ENCODE measurements around the gene KPNA5. TPM values are rescaled to one million over a fixed set of nuclear protein-coding genes. Genes with fewer than 3 reads are reported as not detected.
A peak's percentile ranks its signal among the peaks of the same experiment; 100 is the strongest.
"Not testable (repeated sequence)": the region's sequence is repeated elsewhere in the genome, so short reads cannot be mapped to it uniquely, and the experiment has no call there.

KPNA5 gene
- total RNA-seq (2014; rRNA removed; shearing (Covaris generic); ENCODE audit: low replicate concordance): 3.6 and 4.6 TPM in 2 replicates

GRCh38 chr6:116680880-116681672 lies at the start of gene KPNA5:
KPNA5 (plus strand) TSS chr6:116681211; CDS start chr6:116681335, 124 bp downstream.
- DNase-seq (ENCODE audit: low read depth): peak; percentile 86
- in situ Hi-C loops (cut with HindIII; ENCODE audit: low pct_unique_long_range_greater_than_20kb, low sequenced_read_pairs): no loop called here

- in situ Hi-C loops (cut with HindIII; ENCODE audit: low pct_unique_long_range_greater_than_20kb, low sequenced_read_pairs): no loop called here
Measured at GRCh38 chr6:116631379-116631990, 49.5 kb upstream of the KPNA5 start.

GRCh38 chr6:116633685-116634084 lies 47.3 kb upstream of the KPNA5 start:
- in situ Hi-C loops (cut with HindIII; ENCODE audit: low pct_unique_long_range_greater_than_20kb, low sequenced_read_pairs): no loop called here
- no peak for DNase-seq (ENCODE audit: low read depth)

More at GRCh38 chr6:116631379-116631990, 49.5 kb upstream of the KPNA5 start:
- DNase-seq (ENCODE audit: low read depth): no peak

- in situ Hi-C loops (cut with HindIII; ENCODE audit: low pct_unique_long_range_greater_than_20kb, low sequenced_read_pairs): no loop called here
Measured at GRCh38 chr6:116648156-116648555, 32.9 kb upstream of the KPNA5 start.

GRCh38 chr6:116649129-116649528 lies 31.9 kb upstream of the KPNA5 start:
- in situ Hi-C loops (cut with HindIII; ENCODE audit: low pct_unique_long_range_greater_than_20kb, low sequenced_read_pairs): no loop called here
- no peak for DNase-seq (ENCODE audit: low read depth)

More at GRCh38 chr6:116648156-116648555, 32.9 kb upstream of the KPNA5 start:
- no peak for DNase-seq (ENCODE audit: low read depth)

GRCh38 chr6:116651916-116652315 lies 29.1 kb upstream of the KPNA5 start:
- in situ Hi-C loops (cut with HindIII; ENCODE audit: low pct_unique_long_range_greater_than_20kb, low sequenced_read_pairs): no loop called here
- DNase-seq (ENCODE audit: low read depth): no peak

GRCh38 chr6:116661594-116661993 lies 19.4 kb upstream of the KPNA5 start:
- no peak for DNase-seq (ENCODE audit: low read depth)
- in situ Hi-C loops (cut with HindIII; ENCODE audit: low pct_unique_long_range_greater_than_20kb, low sequenced_read_pairs): no loop called here

GRCh38 chr6:116662202-116662601 lies 18.8 kb upstream of the KPNA5 start:
- DNase-seq (ENCODE audit: low read depth): no peak
- in situ Hi-C loops (cut with HindIII; ENCODE audit: low pct_unique_long_range_greater_than_20kb, low sequenced_read_pairs): no loop called here

- in situ Hi-C loops (cut with HindIII; ENCODE audit: low pct_unique_long_range_greater_than_20kb, low sequenced_read_pairs): no loop called here
- DNase-seq (ENCODE audit: low read depth): no peak
Measured at GRCh38 chr6:116663308-116663707, 17.7 kb upstream of the KPNA5 start.

- in situ Hi-C loops (cut with HindIII; ENCODE audit: low pct_unique_long_range_greater_than_20kb, low sequenced_read_pairs); DNase-seq (ENCODE audit: low read depth): not testable (repeated sequence)
Measured at GRCh38 chr6:116664169-116664568, 16.8 kb upstream of the KPNA5 start.

- in situ Hi-C loops (cut with HindIII; ENCODE audit: low pct_unique_long_range_greater_than_20kb, low sequenced_read_pairs): no loop called here
- no peak for DNase-seq (ENCODE audit: low read depth)
Measured at GRCh38 chr6:116665464-116665863, 15.5 kb upstream of the KPNA5 start.

- no peak for DNase-seq (ENCODE audit: low read depth)
- in situ Hi-C loops (cut with HindIII; ENCODE audit: low pct_unique_long_range_greater_than_20kb, low sequenced_read_pairs): no loop called here
Measured at GRCh38 chr6:116666869-116667268, 14.1 kb upstream of the KPNA5 start.

- in situ Hi-C loops (cut with HindIII; ENCODE audit: low pct_unique_long_range_greater_than_20kb, low sequenced_read_pairs): no loop called here
- DNase-seq (ENCODE audit: low read depth): no peak
Measured at GRCh38 chr6:116667623-116668022, 13.4 kb upstream of the KPNA5 start.

- DNase-seq (ENCODE audit: low read depth): no peak
- in situ Hi-C loops (cut with HindIII; ENCODE audit: low pct_unique_long_range_greater_than_20kb, low sequenced_read_pairs): no loop called here
Measured at GRCh38 chr6:116672306-116672705, 8.7 kb upstream of the KPNA5 start.

GRCh38 chr6:116676021-116676420 lies 5.0 kb upstream of the KPNA5 start:
- no peak for DNase-seq (ENCODE audit: low read depth)
- in situ Hi-C loops (cut with HindIII; ENCODE audit: low pct_unique_long_range_greater_than_20kb, low sequenced_read_pairs): no loop called here

- peak; percentile 10 for DNase-seq (ENCODE audit: low read depth)
Measured at GRCh38 chr6:116682334-116682712, 1.3 kb downstream of the KPNA5 start.

GRCh38 chr6:116685437-116685993 lies 4.5 kb downstream of the KPNA5 start:
- in situ Hi-C loops (cut with HindIII; ENCODE audit: low pct_unique_long_range_greater_than_20kb, low sequenced_read_pairs): no loop called here
- no peak for DNase-seq (ENCODE audit: low read depth)

More at GRCh38 chr6:116682334-116682712, 1.3 kb downstream of the KPNA5 start:
- in situ Hi-C loops (cut with HindIII; ENCODE audit: low pct_unique_long_range_greater_than_20kb, low sequenced_read_pairs): no loop called here

GRCh38 chr6:116686475-116687101 lies 5.6 kb downstream of the KPNA5 start:
- DNase-seq (ENCODE audit: low read depth); in situ Hi-C loops (cut with HindIII; ENCODE audit: low pct_unique_long_range_greater_than_20kb, low sequenced_read_pairs): not testable (repeated sequence)

- in situ Hi-C loops (cut with HindIII; ENCODE audit: low pct_unique_long_range_greater_than_20kb, low sequenced_read_pairs): no loop called here
- no peak for DNase-seq (ENCODE audit: low read depth)
Measured at GRCh38 chr6:116691154-116691553, 10.1 kb downstream of the KPNA5 start.

Data from Caki2 (cell line).